Tongue (tissue), 2 donors: ENCODE measurements around the gene PSMG3. TPM values are rescaled to one million over a fixed set of nuclear protein-coding genes. Genes with fewer than 3 reads are reported as not detected.

Experiments used
- DNase-seq: peaks from one replicate; pipeline ENCODE4 v3.0.0-alpha.2; 2015
- total RNA-seq: library from RNA; depleted of rRNA; stranded (reverse); fragments of >200 nt; gene quantifications from one replicate; pipeline ENCODE4 v1.2.3, GENCODE V29; 2014

The PSMG3 gene
- total RNA-seq, 1 donor from 2014 or later = 7.0 TPM

DNA sequence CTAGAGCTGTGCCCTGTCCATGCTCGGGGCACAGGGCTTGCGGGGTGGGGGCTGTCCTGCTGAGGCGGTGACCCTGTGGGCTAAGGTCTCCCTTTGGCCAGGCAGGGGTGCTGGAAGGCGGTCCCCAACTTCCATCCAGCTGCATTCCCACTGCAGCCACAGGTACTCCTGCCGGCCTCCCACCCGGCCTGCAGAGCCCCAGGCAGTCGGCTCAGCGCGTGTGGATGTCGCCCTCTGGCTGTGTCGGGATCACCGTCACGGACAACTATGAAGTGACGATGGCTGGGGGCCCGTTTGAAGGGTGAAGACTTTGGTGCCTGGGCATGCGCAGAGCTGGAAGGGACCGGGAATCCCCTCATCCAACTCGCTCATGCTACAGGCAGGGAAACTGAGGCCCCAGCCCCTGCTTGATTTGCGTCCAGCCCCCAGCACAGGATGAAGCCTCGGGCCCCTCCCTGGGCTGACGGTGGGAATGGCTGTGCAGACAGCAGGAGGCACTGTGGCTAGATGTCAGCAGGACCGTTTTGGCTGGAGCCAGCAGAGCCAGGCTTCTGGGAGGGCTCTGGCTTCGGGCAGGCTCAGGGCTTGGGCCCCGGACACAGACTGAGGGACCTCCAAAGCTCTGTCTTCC, 11.5 kb downstream of the PSMG3 start:
- peak; percentile 62 for DNase-seq

GRCh38 chr7:1557771-1558170, 12.1 kb downstream of the PSMG3 start:
- DNase-seq = no peak

DNA sequence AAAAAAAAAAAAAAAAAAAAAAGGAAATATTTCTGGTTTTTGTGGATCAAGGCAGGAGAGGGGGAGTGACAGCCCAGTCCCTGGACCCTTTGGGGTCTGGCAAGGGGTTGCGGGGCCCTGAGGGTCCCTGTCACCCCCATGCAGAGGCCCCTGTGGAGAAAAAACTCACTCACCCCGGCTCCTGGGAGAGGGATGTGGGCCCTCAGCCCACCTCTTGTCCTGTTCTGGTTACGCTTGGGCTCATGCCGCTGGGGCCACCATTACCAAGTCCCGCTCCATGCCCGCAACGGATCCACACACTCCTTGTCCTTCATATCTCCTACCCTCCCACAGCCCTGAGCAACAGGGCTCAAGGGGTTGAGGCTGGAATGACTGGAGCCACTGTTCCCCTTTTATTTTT, 12.8 kb downstream of the PSMG3 start:
- no peak for DNase-seq

DNA sequence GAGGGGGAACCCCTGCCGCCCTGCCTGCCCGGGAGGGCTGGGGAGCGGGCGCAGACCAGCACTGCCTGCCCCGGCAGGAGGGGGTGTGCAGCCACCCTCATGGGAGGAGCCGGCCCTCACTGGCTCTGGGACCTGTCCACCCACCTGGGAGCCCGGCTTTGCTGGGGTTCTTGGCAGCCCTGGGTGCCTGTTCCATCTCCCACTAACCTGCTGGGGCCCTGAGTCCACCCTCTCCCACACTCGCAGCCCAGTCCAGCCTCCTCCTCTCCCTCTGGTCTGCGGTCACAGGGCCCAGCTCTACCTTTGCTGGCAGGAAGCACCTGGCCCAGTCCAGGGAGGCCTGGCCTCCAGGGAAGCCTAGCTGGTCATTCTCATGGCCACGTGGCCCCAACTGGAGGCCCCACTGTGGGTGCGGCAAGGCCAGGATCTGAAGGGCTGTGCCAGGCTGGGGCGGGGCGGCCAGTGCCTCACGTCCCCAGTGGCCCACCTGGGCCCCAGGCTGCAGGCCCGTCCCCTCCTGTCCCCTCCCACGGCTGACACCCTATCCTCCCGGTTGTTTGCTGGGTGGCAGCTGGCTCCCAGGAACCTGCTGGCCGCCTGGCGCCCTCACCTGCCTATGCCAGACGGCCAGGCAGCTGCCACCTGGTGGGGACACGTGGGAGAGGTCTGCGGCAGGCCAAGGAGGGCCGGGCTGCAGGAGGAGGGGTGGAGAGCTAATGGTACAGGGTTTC, 13.9 kb downstream of the PSMG3 start, which contains the start of gene TMEM184A:
TSS of gene TMEM184A (minus strand) at position 393 of the 731 bp plus-strand sequence. CDS start 721 bp downstream, outside the sequence.
- DNase-seq = peak; percentile 55

- DNase-seq = peak; percentile 61
Measured at GRCh38 chr7:1555046-1555812, 14.6 kb downstream of the PSMG3 start.

GRCh38 chr7:1554333-1555045, 15.3 kb downstream of the PSMG3 start:
- DNase-seq = no peak

DNA sequence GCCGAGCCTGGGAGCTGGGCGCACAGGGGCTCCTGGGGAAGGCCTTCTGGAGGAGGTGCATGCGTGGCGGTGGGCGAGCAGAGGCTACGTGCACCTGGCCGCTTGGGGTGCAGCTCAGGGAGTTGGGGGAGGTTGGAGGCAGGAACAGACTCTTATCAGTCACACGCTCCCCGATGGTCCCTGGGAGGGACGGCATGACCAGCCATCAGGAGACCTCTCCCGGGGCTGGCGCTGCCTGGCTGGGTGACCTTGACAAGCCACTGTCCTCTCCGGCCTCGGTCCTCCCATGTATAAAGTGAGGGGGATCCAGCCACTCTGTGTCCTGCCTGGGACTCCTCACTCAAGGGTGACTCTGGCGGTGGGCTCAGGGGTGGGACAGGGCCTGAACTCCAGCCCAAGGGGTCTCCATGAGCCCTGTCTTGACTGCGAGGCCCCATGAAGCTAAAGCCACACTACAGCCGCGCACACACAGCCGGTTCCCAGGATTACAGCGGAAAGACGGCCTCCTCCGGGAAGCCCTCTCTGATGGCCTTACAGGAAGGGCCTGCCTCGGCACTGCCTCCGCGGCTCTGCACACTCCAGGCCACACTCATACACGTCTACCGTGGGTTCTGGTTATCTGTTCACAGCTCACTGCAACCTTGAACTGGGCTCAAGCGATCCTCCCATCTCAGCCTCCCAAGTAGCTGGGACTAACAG, 16.2 kb downstream of the PSMG3 start:
- DNase-seq = no peak

- no peak for DNase-seq
Measured at GRCh38 chr7:1552200-1552599, 17.6 kb downstream of the PSMG3 start.

- DNase-seq = no peak
Measured at GRCh38 chr7:1550846-1551155, 19.0 kb downstream of the PSMG3 start.

- no peak for DNase-seq
Measured at GRCh38 chr7:1550005-1550845, 19.6 kb downstream of the PSMG3 start.

DNA sequence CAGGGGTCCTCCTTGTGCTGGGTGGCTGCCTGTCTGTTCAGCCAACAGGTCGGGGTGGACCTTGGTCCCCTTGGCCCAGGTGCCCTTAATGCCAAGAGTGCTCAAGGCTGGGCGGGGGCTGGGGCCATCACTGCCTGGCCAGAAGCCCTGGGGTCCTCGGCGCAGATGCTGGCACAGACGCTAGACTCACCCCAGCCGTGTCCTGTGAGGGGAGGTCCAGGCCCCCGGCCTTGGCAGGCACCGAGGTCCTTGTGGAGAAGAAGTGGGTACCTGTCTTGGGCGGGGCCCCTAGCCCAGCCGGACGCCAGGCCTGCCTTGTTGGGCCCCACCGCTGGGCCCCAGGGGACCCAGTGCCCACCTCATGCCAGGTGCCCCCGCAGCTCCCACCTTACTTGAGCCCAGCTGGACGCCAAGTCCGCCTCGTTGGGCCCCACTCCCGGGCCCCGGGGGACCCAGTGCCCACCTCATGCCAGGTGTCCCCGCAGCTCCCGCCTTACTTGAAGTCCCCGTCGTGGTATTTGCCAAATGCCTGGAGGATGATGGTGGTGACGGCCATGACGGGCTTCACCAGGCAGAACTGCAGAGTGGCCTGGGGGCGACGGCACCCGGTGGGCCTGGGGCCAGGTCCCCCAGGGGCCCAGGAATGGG, 20.4 kb downstream of the PSMG3 start:
- no peak for DNase-seq

- no peak for DNase-seq
Measured at GRCh38 chr7:1548944-1549343, 20.9 kb downstream of the PSMG3 start.

DNA sequence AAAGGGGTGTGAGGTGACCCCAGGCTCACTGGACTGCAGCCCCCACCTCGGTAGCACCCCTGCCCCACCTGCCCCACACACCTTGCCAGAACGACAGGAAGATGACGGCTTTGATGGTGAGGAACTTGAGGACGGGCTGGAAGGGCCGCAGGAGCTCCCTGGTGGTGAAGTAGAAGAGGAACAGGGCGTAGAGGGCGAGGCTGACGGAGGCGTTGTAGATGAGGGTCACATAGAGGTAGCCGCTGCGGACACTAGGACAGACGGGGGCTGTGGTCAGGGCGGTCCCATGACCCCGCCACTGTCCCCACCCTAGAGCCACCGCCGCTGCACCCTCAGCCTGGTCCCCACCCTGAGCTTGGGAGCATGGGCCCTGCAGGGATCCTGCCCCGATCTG, 21.4 kb downstream of the PSMG3 start:
- no peak for DNase-seq

DNA sequence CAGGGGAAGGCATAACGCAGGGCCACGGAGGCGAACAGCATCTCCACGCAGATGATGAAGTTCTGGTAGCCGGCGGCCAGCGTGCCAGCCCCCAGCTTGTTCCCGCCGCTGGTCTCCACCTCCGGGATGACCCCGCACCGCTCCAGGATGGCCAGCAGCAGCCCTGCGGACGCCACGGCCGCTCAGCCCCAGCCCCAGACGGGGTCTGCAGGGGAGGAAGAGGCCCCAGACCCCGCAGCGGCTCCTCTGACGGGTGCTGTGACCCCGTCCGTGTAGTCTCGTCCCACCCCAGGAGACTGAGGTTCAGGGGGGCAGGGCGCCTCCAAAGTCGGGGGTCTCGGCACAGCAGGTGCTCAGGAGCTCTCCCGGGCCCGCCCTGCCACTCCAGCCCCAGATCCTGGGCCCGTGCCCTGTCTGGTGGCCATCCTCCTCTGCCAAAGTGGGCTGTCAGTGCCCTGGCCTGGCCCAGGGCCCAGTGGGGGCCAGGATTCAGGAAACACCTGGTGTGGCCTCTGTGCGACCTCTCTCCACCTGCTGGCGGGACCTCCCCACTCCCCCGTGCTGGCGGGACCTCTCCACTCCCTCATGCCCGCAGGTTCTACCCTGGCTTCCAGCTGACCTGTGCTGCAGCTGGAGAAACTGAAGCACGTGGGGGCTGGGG, 21.9 kb downstream of the PSMG3 start:
- DNase-seq = no peak

DNA sequence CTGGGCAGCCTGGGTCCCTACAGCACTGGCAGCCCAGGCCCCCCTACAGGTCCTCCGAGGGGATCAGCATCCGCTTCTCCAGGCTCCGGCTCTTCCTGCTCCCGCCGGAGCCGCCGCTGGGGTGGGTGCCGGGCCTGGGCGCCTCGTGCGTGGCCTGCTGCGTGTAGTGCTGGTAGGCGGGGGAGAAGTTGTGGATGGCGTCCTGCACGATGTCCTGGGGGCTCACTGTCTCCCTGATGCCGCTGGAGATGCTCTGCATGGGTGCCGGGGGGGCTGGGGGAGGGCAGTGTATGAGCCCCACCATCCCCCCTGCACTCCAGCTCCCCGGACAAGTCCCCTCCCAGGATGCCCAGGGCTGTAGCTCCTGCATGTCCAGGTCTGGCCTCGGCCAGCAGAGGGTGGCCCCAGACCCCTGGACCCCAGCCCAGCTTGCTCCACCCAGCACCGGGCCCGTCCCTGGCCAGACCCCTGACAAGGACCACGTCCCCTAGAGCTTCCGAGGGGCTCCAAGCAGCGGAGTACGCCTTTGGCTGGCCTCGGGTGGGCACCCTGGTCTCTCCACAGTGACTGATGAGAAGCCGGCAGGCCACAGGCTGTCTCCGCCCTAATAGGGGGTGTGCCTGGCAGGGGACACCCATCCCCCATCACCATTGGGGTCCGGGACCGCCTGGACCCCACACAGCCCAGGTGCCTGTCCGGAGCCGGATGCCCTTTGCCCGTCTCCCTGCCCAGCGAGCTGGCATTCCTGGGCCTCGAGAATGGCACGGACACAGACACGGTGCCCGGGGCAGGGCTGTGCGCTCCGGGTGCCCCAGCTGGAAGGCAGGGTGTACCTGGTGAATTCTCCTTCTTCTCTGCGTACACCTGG, 22.7 kb downstream of the PSMG3 start:
- no peak for DNase-seq

DNA sequence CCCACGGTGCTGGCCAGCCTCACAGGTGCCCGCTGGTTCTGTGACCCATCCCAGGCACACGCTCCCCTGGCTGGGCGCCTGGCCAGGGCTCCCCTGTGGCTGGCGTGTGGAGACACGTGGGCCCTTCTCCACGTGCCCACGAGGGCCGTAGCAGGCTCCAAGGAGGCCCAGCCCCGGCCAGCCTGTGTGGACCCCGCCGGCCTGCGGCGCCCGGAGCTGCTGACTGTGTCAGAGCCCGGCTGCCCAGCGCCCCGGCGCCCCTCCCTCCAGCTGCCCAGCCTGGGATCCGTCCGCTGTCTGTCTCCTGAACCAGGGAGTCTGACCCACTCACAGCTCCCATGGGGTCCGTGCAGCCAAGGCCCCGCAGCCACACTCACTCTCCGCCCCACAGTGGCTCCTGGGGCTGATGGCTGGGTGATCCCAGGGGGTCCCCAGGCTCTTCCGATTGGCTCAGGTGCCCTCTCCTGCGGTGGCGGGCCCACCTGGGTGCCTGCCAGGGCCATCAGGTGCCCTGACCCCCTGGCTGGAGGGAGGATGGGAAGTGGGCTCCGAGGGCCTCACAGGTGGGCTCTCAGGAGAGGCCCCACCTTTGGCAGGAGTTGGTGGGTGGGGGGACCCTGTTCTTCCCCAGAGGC, 23.4 kb downstream of the PSMG3 start:
- DNase-seq = no peak

GRCh38 chr7:1545417-1546246, 24.2 kb downstream of the PSMG3 start:
- no peak for DNase-seq
